ENCODE results near the gene MYO3B. TPM values are rescaled to one million over a fixed set of nuclear protein-coding genes. Genes with fewer than 3 reads are reported as not detected.

MYO3B gene
- total and polyA plus RNA-seq, 7 experiments from 2014 or later = 0.66 to 0.82 TPM; not detected in 5

GRCh38 chr2:170300993-170301392 is 123.0 kb downstream of the MYO3B start:
- ChIA-PET CTCF (no interaction called here), POLR2A (no interaction called here)
- H3K4me3 ChIP-seq (ENCODE audit: low read length) = no peak overlapping the region
- DNase-seq (no peak), ATAC-seq (no peak)
- no peaks in the 10 kb centered on the region for H3K36me3 ChIP-seq (ENCODE audit: control insufficient read depth in 2 of 3, insufficient read depth in 3 of 3, low read length in 3 of 3)
- Mint-ChIP-seq H3K4me3 (no peak overlapping the region), H3K27me3 (peaks cover 7 to 26% (median 8%) of the 10 kb centered on the region in 5 donors), H3K36me3 (peaks cover 0 to 5% (median 0%) of the 10 kb centered on the region in 5 donors), H3K4me1 (no peaks in the 10 kb centered on the region), H3K9me3 (peaks cover 0 to 11% (median under 1%) of the 10 kb centered on the region in 11 donors), H3K27ac (no peak overlapping the region)
- no peaks in the 10 kb centered on the region for H3K27me3 ChIP-seq (ENCODE audit: control insufficient read depth in 2 of 2, insufficient read depth in 2 of 2, low read length in 2 of 2)
- no peaks in the 10 kb centered on the region for H3K9me3 ChIP-seq (ENCODE audit: control insufficient read depth in 2 of 3, low read length in 3 of 3)
- intact Hi-C loops (cut with micrococcal nuclease) = no loop called here
- H3K4me1 ChIP-seq (ENCODE audit: control insufficient read depth in 2 of 2, insufficient read depth in 2 of 2, low read length in 2 of 2) = no peaks in the 10 kb centered on the region
- no peak overlapping the region for H3K27ac ChIP-seq (ENCODE audit: low read depth, low read length)

DNA sequence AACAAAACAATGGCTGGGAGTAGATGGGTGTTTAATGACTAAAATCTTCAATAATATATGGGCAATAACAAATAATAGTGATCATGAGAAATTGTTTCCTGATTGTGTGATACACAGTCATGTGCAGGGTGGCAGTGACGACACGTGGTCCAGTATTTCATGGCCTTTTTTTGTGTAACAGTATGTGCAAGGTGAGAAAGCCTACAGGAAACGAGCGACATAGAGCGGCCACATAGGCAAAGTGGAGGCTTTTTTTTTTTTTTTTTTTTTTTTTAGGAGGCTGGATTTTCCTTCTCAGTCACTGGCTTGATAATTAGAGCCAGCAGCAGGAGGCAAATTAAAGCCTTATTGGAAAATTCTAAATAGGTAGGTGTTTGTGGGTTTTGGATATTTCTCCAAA is 123.7 kb downstream of the MYO3B start:
- intact Hi-C loops (cut with micrococcal nuclease) = no loop called here
- no peaks in the 10 kb centered on the region for H3K4me1 ChIP-seq (ENCODE audit: control insufficient read depth in 2 of 2, insufficient read depth in 2 of 2, low read length in 2 of 2)
- ATAC-seq (no peak), DNase-seq (no peak)
- peaks cover 0 to 7% (median 0%) of the 10 kb centered on the region in 11 donors for H3K9me3 Mint-ChIP-seq
- H3K4me1 Mint-ChIP-seq = no peaks in the 10 kb centered on the region
- no peaks in the 10 kb centered on the region for H3K36me3 Mint-ChIP-seq
- H3K27me3 Mint-ChIP-seq = peaks cover under 1 to 19% (median 7%) of the 10 kb centered on the region in 5 donors
- H3K27me3 ChIP-seq (ENCODE audit: control insufficient read depth in 2 of 2, insufficient read depth in 2 of 2, low read length in 2 of 2) = no peaks in the 10 kb centered on the region
- no peaks in the 10 kb centered on the region for H3K9me3 ChIP-seq (ENCODE audit: control insufficient read depth in 2 of 3, low read length in 3 of 3)
- CTCF ChIA-PET = no interaction called here
- H3K4me3 Mint-ChIP-seq = no peak overlapping the region
- POLR2A ChIA-PET = no interaction called here
- H3K27ac Mint-ChIP-seq = no peak overlapping the region
- H3K36me3 ChIP-seq (ENCODE audit: control insufficient read depth in 2 of 3, insufficient read depth in 3 of 3, low read length in 3 of 3) = no peaks in the 10 kb centered on the region
- H3K27ac ChIP-seq (ENCODE audit: low read depth, low read length) = no peak overlapping the region
- no peak overlapping the region for H3K4me3 ChIP-seq (ENCODE audit: low read length)

GRCh38 chr2:170305711-170306110 is 127.8 kb downstream of the MYO3B start:
- Mint-ChIP-seq H3K27me3 (peaks cover 0 to 23% (median 7%) of the 10 kb centered on the region in 5 donors), H3K9me3 (no peaks in the 10 kb centered on the region), H3K27ac (no peak overlapping the region), H3K36me3 (no peaks in the 10 kb centered on the region), H3K4me1 (no peaks in the 10 kb centered on the region), H3K4me3 (no peak overlapping the region)
- no peak overlapping the region for H3K4me3 ChIP-seq (ENCODE audit: low read length)
- H3K4me1 ChIP-seq (ENCODE audit: control insufficient read depth in 2 of 2, insufficient read depth in 2 of 2, low read length in 2 of 2) = no peaks in the 10 kb centered on the region
- ChIA-PET CTCF (no interaction called here), POLR2A (interaction anchor here (0.5 kb wide), 1 partner anchor 9 kb away, joined by 3 read pairs; no protein-coding TSS in a partner anchor)
- H3K27me3 ChIP-seq (ENCODE audit: control insufficient read depth in 2 of 2, insufficient read depth in 2 of 2, low read length in 2 of 2) = no peaks in the 10 kb centered on the region
- ATAC-seq = no peak
- H3K9me3 ChIP-seq (ENCODE audit: control insufficient read depth in 2 of 3, low read length in 3 of 3) = no peaks in the 10 kb centered on the region
- no peak for DNase-seq
- H3K27ac ChIP-seq (ENCODE audit: low read depth, low read length) = no peak overlapping the region
- intact Hi-C loops (cut with micrococcal nuclease) = no loop called here
- H3K36me3 ChIP-seq (ENCODE audit: control insufficient read depth in 2 of 3, insufficient read depth in 3 of 3, low read length in 3 of 3) = no peaks in the 10 kb centered on the region

DNA sequence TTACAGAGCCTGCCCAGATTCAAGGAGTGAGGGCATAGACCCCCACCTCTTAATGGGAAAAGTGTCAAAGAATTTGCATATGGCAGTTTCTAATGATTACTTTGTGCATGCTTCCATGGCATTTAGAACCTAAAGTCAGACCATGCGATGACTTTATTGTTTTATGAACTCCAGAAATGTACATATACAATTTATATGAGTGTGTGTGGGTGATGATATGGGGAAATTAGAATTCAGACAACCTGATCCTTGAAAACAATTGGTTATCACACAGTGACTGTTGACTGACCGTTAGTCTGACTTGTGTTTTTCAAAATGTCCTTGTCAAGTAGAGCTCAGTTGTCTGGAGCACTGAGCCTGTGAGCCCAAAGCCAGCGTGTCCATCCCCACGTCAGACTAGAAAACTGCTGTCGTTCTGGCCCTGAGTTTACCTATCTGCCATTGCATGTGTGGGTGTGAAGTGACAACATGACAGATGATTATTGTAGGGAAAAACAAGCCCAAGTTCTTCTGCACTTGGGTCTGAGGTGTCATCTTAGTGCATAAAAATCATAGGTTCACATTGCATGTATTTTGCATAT is 128.4 kb downstream of the MYO3B start:
- H3K4me3 ChIP-seq (ENCODE audit: low read length) = no peak overlapping the region
- no peaks in the 10 kb centered on the region for H3K27me3 ChIP-seq (ENCODE audit: control insufficient read depth in 2 of 2, insufficient read depth in 2 of 2, low read length in 2 of 2)
- H3K9me3 ChIP-seq (ENCODE audit: control insufficient read depth in 2 of 3, low read length in 3 of 3) = no peaks in the 10 kb centered on the region
- CTCF ChIA-PET = no interaction called here
- Mint-ChIP-seq H3K4me3 (no peak overlapping the region), H3K9me3 (no peaks in the 10 kb centered on the region), H3K27me3 (peaks cover 0 to 26% (median 8%) of the 10 kb centered on the region in 5 donors), H3K36me3 (no peaks in the 10 kb centered on the region), H3K27ac (no peak overlapping the region), H3K4me1 (no peaks in the 10 kb centered on the region)
- no peak overlapping the region for H3K27ac ChIP-seq (ENCODE audit: low read depth, low read length)
- ATAC-seq = no peak
- H3K4me1 ChIP-seq (ENCODE audit: control insufficient read depth in 2 of 2, insufficient read depth in 2 of 2, low read length in 2 of 2) = no peaks in the 10 kb centered on the region
- POLR2A ChIA-PET = interaction anchor here (0.5 kb wide), 1 partner anchor 10 kb away, joined by 3 read pairs; no protein-coding TSS in a partner anchor
- DNase-seq = no peak
- intact Hi-C loops (cut with micrococcal nuclease) = no loop called here
- H3K36me3 ChIP-seq (ENCODE audit: control insufficient read depth in 2 of 3, insufficient read depth in 3 of 3, low read length in 3 of 3) = no peaks in the 10 kb centered on the region

- H3K9me3 ChIP-seq (ENCODE audit: control insufficient read depth in 2 of 3, low read length in 3 of 3) = no peaks in the 10 kb centered on the region
- no peaks in the 10 kb centered on the region for H3K36me3 Mint-ChIP-seq
- DNase-seq (no peak), ATAC-seq (no peak)
- H3K27ac Mint-ChIP-seq = no peak overlapping the region
- no peaks in the 10 kb centered on the region for H3K4me1 ChIP-seq (ENCODE audit: control insufficient read depth in 2 of 2, insufficient read depth in 2 of 2, low read length in 2 of 2)
- no peak overlapping the region for H3K27ac ChIP-seq (ENCODE audit: low read depth, low read length)
- POLR2A ChIA-PET = no interaction called here
- intact Hi-C loops (cut with micrococcal nuclease) = no loop called here
- H3K4me3 Mint-ChIP-seq = no peak overlapping the region
- no peaks in the 10 kb centered on the region for H3K36me3 ChIP-seq (ENCODE audit: control insufficient read depth in 2 of 3, insufficient read depth in 3 of 3, low read length in 3 of 3)
- CTCF ChIA-PET = no interaction called here
- no peaks in the 10 kb centered on the region for H3K27me3 ChIP-seq (ENCODE audit: control insufficient read depth in 2 of 2, insufficient read depth in 2 of 2, low read length in 2 of 2)
- H3K9me3 Mint-ChIP-seq = no peaks in the 10 kb centered on the region
- H3K4me3 ChIP-seq (ENCODE audit: low read length) = no peak overlapping the region
- H3K4me1 Mint-ChIP-seq = no peaks in the 10 kb centered on the region
- peaks cover 0 to 23% (median 12%) of the 10 kb centered on the region in 5 donors for H3K27me3 Mint-ChIP-seq
These were observed 129.1 kb downstream of the MYO3B start for GRCh38 chr2:170307052-170307451.

GRCh38 chr2:170307555-170308351 is 129.8 kb downstream of the MYO3B start:
- ATAC-seq (no peak), DNase-seq (no peak)
- Histone ChIP-seq H3K4me3 (ENCODE audit: low read length) (no peak overlapping the region), H3K9me3 (ENCODE audit: control insufficient read depth in 2 of 3, low read length in 3 of 3) (no peaks in the 10 kb centered on the region), H3K4me1 (ENCODE audit: control insufficient read depth in 2 of 2, insufficient read depth in 2 of 2, low read length in 2 of 2) (no peaks in the 10 kb centered on the region), H3K36me3 (ENCODE audit: control insufficient read depth in 2 of 3, insufficient read depth in 3 of 3, low read length in 3 of 3) (no peaks in the 10 kb centered on the region), H3K27me3 (ENCODE audit: control insufficient read depth in 2 of 2, insufficient read depth in 2 of 2, low read length in 2 of 2) (no peaks in the 10 kb centered on the region), H3K27ac (ENCODE audit: low read depth, low read length) (no peak overlapping the region)
- ChIA-PET POLR2A (no interaction called here), CTCF (no interaction called here)
- H3K9me3 Mint-ChIP-seq = no peaks in the 10 kb centered on the region
- H3K27me3 Mint-ChIP-seq = peaks cover 5 to 20% (median 13%) of the 10 kb centered on the region in 5 donors
- no peaks in the 10 kb centered on the region for H3K4me1 Mint-ChIP-seq
- no peak overlapping the region for H3K4me3 Mint-ChIP-seq
- H3K27ac Mint-ChIP-seq = no peak overlapping the region
- H3K36me3 Mint-ChIP-seq = no peaks in the 10 kb centered on the region
- intact Hi-C loops (cut with micrococcal nuclease) = no loop called here

Data from naive thymus-derived CD4-positive, alpha-beta T cell (primary cell).